Adrenal gland (tissue), 12 donors: ENCODE data around the gene VWA5B2. TPM values are rescaled to one million over a fixed set of nuclear protein-coding genes. Genes with fewer than 3 reads are reported as not detected.

Experiments
- DNase-seq, 7 donors: peaks; one replicate each; pipeline ENCODE4 v3.0.0-alpha.2; 2019 to 2020
- H3K27ac ChIP-seq, 5 donors: fragments of 200-600 bp; sonication (generic) in 4 of 5; 1 replicate in 3 of 5; 2 replicates in 2 of 5; pipeline versions ENCODE4 v1.5.1 to v1.8.0; 2016 to 2020; ENCODE audit warnings: mild to moderate bottlenecking in 1 of 5
- H3K27me3 ChIP-seq: fragments of 200-600 bp; 2 replicates; pipeline ENCODE4 v1.8.0; 2021
- H3K36me3 ChIP-seq, 2 donors: fragments of 200-600 bp; replicated peaks in 1 of 2; 1 replicate in 1 of 2; 2 replicates in 1 of 2; pipeline versions ENCODE4 v1.5.1 to v1.8.0; 2018 to 2022
- H3K4me1 ChIP-seq, 2 donors: fragments of 200-600 bp; replicated peaks in 1 of 2; 1 replicate in 1 of 2; 2 replicates in 1 of 2; pipeline versions ENCODE4 v1.5.1 to v1.8.0; 2018 to 2021
- H3K4me3 ChIP-seq, 4 donors: fragments of 200-600 bp; sonication (generic) in 3 of 4; one replicate each; pipeline ENCODE4 v1.5.1; 2016 to 2018
- H3K9me3 ChIP-seq, 3 donors: fragments of 200-600 bp; sonication (generic) in 1 of 3; replicated peaks in 1 of 3; 1 replicate in 2 of 3; 2 replicates in 1 of 3; pipeline versions ENCODE4 v1.5.1 to v1.8.0; 2016 to 2021
- CTCF ChIP-seq, 6 experiments: fragments of 450-650 bp in 4 of 6; fragments of 200-600 bp in 2 of 6; sonication (generic) in 1 of 6; IDR thresholded peaks; 1 replicate in 5 of 6; 2 replicates in 1 of 6; pipeline versions ENCODE4 v1.5.1 to v1.8.0; 2016 to 2021; ENCODE audit warnings: antibody characterized with exemption in 6 of 6, mild to moderate bottlenecking in 2 of 6, moderate library complexity in 1 of 6
- POLR2A ChIP-seq, 2 donors: fragments of 450-650 bp; IDR thresholded peaks; one replicate each; pipeline ENCODE4 v1.6.1; 2017; ENCODE audit warnings: antibody characterized with exemption in 2 of 2, mild to moderate bottlenecking in 2 of 2, moderate library complexity in 1 of 2
- WGBS, 4 donors: extraction: QIAGEN DNeasy Blood & Tissue Kit in 2 of 4; methylation state at CpG; one replicate each; pipeline versions ENCODE4 v1.1.5 to v1.1.7; 2013 to 2017; 5-methylcytosine and 5-hydroxymethylcytosine counted together
- intact Hi-C, 2 donors: fragments of 100-400 bp; cut with DNase I; formaldehyde crosslinking; loops; one replicate each; pipeline versions ENCODE4 v1.14.1 to v1.15.0; 2022 to 2023
- polyA plus RNA-seq, 3 donors: library from polyadenylated mRNA; stranded (reverse); fragments of 200-250 nt in 2 of 3; fragments of 350-450 nt in 1 of 3; fragmentation: Illumina TruSeq in 1 of 3; extraction: RNeasy Lipid Tissue Mini Kit (QIAGEN cat#74804) in 1 of 3; gene quantifications; one replicate each; pipeline ENCODE4 v1.2.3, GENCODE V29; 2013 to 2014
- total RNA-seq, 9 donors: library from RNA; depleted of rRNA in 4 of 9; stranded (reverse); fragments of >200 nt in 4 of 9; fragments of 120-200 nt in 1 of 9; fragmentation: NEBNext Ultra II Directional in 1 of 9; extraction: Animal tissue kit (Norgen Biotek cat#: 25700) in 1 of 9; gene quantifications; one replicate each; pipeline versions ENCODE4 v1.1.0 to v1.2.4, GENCODE V29; 2013 to 2023
- donor health status: healthy with polysubstance abuse.
- donor health status: Bipolar disorder and iron deficiency.
- donor health status: DM: yes; HTN: yes; CAD: no.
- donor health status: DM: no; HTN: no; CAD: no.
- donor health status: DM: no; HTN: no; CAD: no.
- donor health status: DM: yes; HTN: yes; CAD: no.

Gene VWA5B2
- total and polyA plus RNA-seq, 12 donors = 1.1 to 1,120 (median 65.8) TPM

- no peak for DNase-seq
- WGBS, 4 donors = 0 to 12% (median 8%) methylated on average over 1 to 3 of the region's 3 CpGs
- H3K4me3 ChIP-seq = peak overlapping the region in 3 of 4 donors; percentile 56 to 61 (median 61)
Measured at GRCh38 chr3:184186902-184187207, 42.5 kb upstream of the VWA5B2 start.

GRCh38 chr3:184188080-184188479 is 41.3 kb upstream of the VWA5B2 start:
- intact Hi-C loops = no loop called here
- Histone ChIP-seq H3K27ac (peak overlapping the region in 3 of 5 donors; percentile 87 to 92 (median 92)), H3K27me3 (no peaks in the 10 kb centered on the region), H3K36me3 (peaks cover 0 to 75% of the 10 kb centered on the region in 2 donors), H3K4me3 (peak overlapping the region in 1 of 4 donors; percentile 61), H3K9me3 (no peaks in the 10 kb centered on the region), H3K4me1 (peaks cover 24 to 52% of the 10 kb centered on the region in 2 donors)
- DNase-seq = peak in 5 of 7 donors; percentile 54 to 81 (median 58)
- TF ChIP-seq POLR2A (IDR thresholded peaks at IDR 0.05) = no peak
- peak in 2 of 6 experiments; percentile 15 to 16 for TF ChIP-seq CTCF (IDR thresholded peaks at IDR 0.05)
- 47 to 68% (median 57%) methylated on average over 17 of the region's 17 CpGs for WGBS, 4 donors

More at GRCh38 chr3:184186902-184187207, 42.5 kb upstream of the VWA5B2 start:
- Histone ChIP-seq H3K27me3 (no peaks in the 10 kb centered on the region), H3K9me3 (no peaks in the 10 kb centered on the region), H3K4me1 (peaks cover 24 to 52% of the 10 kb centered on the region in 2 donors), H3K27ac (peak overlapping the region; percentile 35 to 92 (median 87)), H3K36me3 (peaks cover 0 to 75% of the 10 kb centered on the region in 2 donors)
- intact Hi-C loops = no loop called here
- TF ChIP-seq POLR2A (IDR thresholded peaks at IDR 0.05) = no peak
- TF ChIP-seq CTCF (IDR thresholded peaks at IDR 0.05) = no peak

- H3K27me3 ChIP-seq = no peaks in the 10 kb centered on the region
- no peak for DNase-seq
- no peak for TF ChIP-seq POLR2A (IDR thresholded peaks at IDR 0.05)
- TF ChIP-seq CTCF (IDR thresholded peaks at IDR 0.05) = no peak
- H3K27ac ChIP-seq = peak overlapping the region in 1 of 5 donors; percentile 1
- no peak overlapping the region for H3K4me3 ChIP-seq
- 88 to 97% (median 89%) methylated on average over 6 to 13 of the region's 13 CpGs for WGBS, 4 donors
- H3K9me3 ChIP-seq = no peaks in the 10 kb centered on the region
- peaks cover 0 to 75% of the 10 kb centered on the region in 2 donors for H3K36me3 ChIP-seq
- intact Hi-C loops = no loop called here
- peaks cover 24 to 62% of the 10 kb centered on the region in 2 donors for H3K4me1 ChIP-seq
Measured at GRCh38 chr3:184189421-184189820, 40.0 kb upstream of the VWA5B2 start.

- WGBS, 4 donors = 88 to 97% (median 91%) methylated on average over 10 of the region's 10 CpGs
- Histone ChIP-seq H3K4me1 (peaks cover 18 to 68% of the 10 kb centered on the region in 2 donors), H3K4me3 (no peak overlapping the region), H3K27me3 (no peaks in the 10 kb centered on the region), H3K9me3 (no peaks in the 10 kb centered on the region), H3K36me3 (peaks cover 0 to 81% of the 10 kb centered on the region in 2 donors), H3K27ac (peak overlapping the region in 2 of 5 donors; percentile 69 to 77)
- TF ChIP-seq POLR2A (IDR thresholded peaks at IDR 0.05) = no peak
- TF ChIP-seq CTCF (IDR thresholded peaks at IDR 0.05) = no peak
- intact Hi-C loops = loop anchor here in 1 of 2 donors (5.0 kb wide), 1 partner anchor 44 kb away; no protein-coding TSS in a partner anchor
- no peak for DNase-seq
Measured at GRCh38 chr3:184192889-184193288, 36.5 kb upstream of the VWA5B2 start.
